ENCODE measurements around the gene IRF5.

GRCh38 chr7:128961030-128961659 is 23.4 kb downstream of the IRF5 start:
- no peak for TF ChIP-seq EZH2 (IDR thresholded peaks at IDR 0.05; ENCODE audit: borderline replicate concordance, insufficient read depth, low read length, poor library complexity, severe bottlenecking)
- TF ChIP-seq, protein P1, sequence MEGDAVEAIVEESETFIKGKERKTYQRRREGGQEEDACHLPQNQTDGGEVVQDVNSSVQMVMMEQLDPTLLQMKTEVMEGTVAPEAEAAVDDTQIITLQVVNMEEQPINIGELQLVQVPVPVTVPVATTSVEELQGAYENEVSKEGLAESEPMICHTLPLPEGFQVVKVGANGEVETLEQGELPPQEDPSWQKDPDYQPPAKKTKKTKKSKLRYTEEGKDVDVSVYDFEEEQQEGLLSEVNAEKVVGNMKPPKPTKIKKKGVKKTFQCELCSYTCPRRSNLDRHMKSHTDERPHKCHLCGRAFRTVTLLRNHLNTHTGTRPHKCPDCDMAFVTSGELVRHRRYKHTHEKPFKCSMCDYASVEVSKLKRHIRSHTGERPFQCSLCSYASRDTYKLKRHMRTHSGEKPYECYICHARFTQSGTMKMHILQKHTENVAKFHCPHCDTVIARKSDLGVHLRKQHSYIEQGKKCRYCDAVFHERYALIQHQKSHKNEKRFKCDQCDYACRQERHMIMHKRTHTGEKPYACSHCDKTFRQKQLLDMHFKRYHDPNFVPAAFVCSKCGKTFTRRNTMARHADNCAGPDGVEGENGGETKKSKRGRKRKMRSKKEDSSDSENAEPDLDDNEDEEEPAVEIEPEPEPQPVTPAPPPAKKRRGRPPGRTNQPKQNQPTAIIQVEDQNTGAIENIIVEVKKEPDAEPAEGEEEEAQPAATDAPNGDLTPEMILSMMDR (IDR thresholded peaks at IDR 0.05; ENCODE audit: poor library complexity, severe bottlenecking) = no peak
- TF ChIP-seq MXI1 (conservative IDR thresholded peaks at IDR 0.05; ENCODE audit: poor library complexity, severe bottlenecking) = no peak

All from neural cell (in vitro differentiated cells).